Measurements from ENCODE around the gene MEIOB.

MEIOB gene

GRCh38 chr16:1788095-1788707 lies 83.8 kb downstream of the MEIOB start:
- DNase-seq (ENCODE audit: low read depth in 2 of 2, low spot score in 1 of 2): no peak

- DNase-seq (ENCODE audit: low read depth in 2 of 2, low spot score in 1 of 2): no peak
These were observed 84.5 kb downstream of the MEIOB start for GRCh38 chr16:1787322-1788094.

- DNase-seq (ENCODE audit: low read depth in 2 of 2, low spot score in 1 of 2): no peak
These were observed 85.0 kb downstream of the MEIOB start for GRCh38 chr16:1787056-1787321.

- DNase-seq (ENCODE audit: low read depth in 2 of 2, low spot score in 1 of 2): no peak
These were observed 85.5 kb downstream of the MEIOB start for GRCh38 chr16:1786242-1787055.

GRCh38 chr16:1785846-1786170 lies 86.2 kb downstream of the MEIOB start:
- DNase-seq (ENCODE audit: low read depth in 2 of 2, low spot score in 1 of 2): no peak

- DNase-seq (ENCODE audit: low read depth in 2 of 2, low spot score in 1 of 2): no peak
These were observed 86.8 kb downstream of the MEIOB start for GRCh38 chr16:1784977-1785845.

Measured in stimulated activated CD8-positive, alpha-beta memory T cell treated with anti-CD3 and anti-CD28 coated beads, Interleukin-4, amount 100 ng/mL, for 1 hour (primary cell).